Transverse colon (tissue), 4 donors: Measurements from ENCODE around the gene MYMK. TPM values are rescaled to one million over a fixed set of nuclear protein-coding genes. Genes with fewer than 3 reads are reported as not detected.
A peak's percentile ranks its signal among the peaks of the same experiment; 100 is the strongest.

Source experiments
- DNase-seq: peaks from one replicate; pipeline ENCODE4 v3.0.0-alpha.2; 2019
- H3K27ac ChIP-seq, 4 donors: fragments of 200-600 bp; sonication (generic); 2 replicates each; pipeline ENCODE4 v1.5.1; 2016 to 2018; ENCODE audit warnings: inconsistent platforms in 4 of 4
- H3K27me3 ChIP-seq: fragments of 200-600 bp; sonication (generic); 2 replicates; pipeline ENCODE4 v1.5.1; 2017; ENCODE audit warnings: inconsistent platforms
- H3K36me3 ChIP-seq, 4 donors: fragments of 200-600 bp; sonication (generic); 2 replicates each; pipeline ENCODE4 v1.5.1; 2017 to 2019; ENCODE audit warnings: inconsistent platforms in 4 of 4
- H3K4me1 ChIP-seq, 4 donors: fragments of 200-600 bp; sonication (generic); 2 replicates each; pipeline ENCODE4 v1.5.1; 2017 to 2020; ENCODE audit warnings: inconsistent platforms in 4 of 4
- H3K4me3 ChIP-seq, 4 donors: fragments of 200-600 bp; sonication (generic); 1 replicate in 1 of 4; 2 replicates in 3 of 4; pipeline versions ENCODE4 v1.5.1 to v1.6.1; 2017 to 2019; ENCODE audit warnings: inconsistent platforms in 4 of 4
- H3K9me3 ChIP-seq, 2 donors: fragments of 200-600 bp; sonication (generic); 2 replicates each; pipeline ENCODE4 v1.5.1; 2017 to 2019; ENCODE audit warnings: inconsistent platforms in 2 of 2
- EP300 ChIP-seq: sonication (generic); formaldehyde crosslinking; IDR thresholded peaks from one replicate; pipeline ENCODE4 v1.6.1; 2017; ENCODE audit warnings: antibody characterized with exemption, low read depth
- POLR2A ChIP-seq: fragments of 450-650 bp; IDR thresholded peaks from one replicate; pipeline ENCODE4 v1.6.1; 2016; ENCODE audit warnings: antibody characterized with exemption, mild to moderate bottlenecking, moderate library complexity
- POLR2AphosphoS5 ChIP-seq, 3 donors: sonication (generic); formaldehyde crosslinking; IDR thresholded peaks; one replicate each; pipeline ENCODE4 v1.6.1; 2016; ENCODE audit warnings: antibody characterized with exemption in 3 of 3
- WGBS, 2 donors: methylation state at CpG; one replicate each; pipeline ENCODE4 v1.1.5; 2018; ENCODE audit warnings: low coverage in 1 of 2; 5-methylcytosine and 5-hydroxymethylcytosine counted together
- in situ Hi-C, 4 donors: fragments of 200-750 bp; cut with MboI; loops; one replicate each; pipeline versions ENCODE4 v1.15.0 to v1.15.1; 2017; ENCODE audit warnings: low sequenced_read_pairs in 3 of 4, low pct_ligation_motif_present in 1 of 4, low pct_unique_long_range_greater_than_20kb in 1 of 4
- intact Hi-C: fragments of 100-400 bp; cut with DNase I; formaldehyde crosslinking; loops from one replicate; pipeline ENCODE4 v1.15.1; 2023; ENCODE audit warnings: low total_unique reads
- total RNA-seq, 4 donors: library from RNA; depleted of rRNA; stranded (reverse); fragments of >200 nt; gene quantifications; one replicate each; pipeline ENCODE4 v1.1.0, GENCODE V29; 2016
- TF ChIP-seq, protein P1 (sequence below), 5 experiments: fragments of 200-600 bp in 3 of 5; fragments of 450-650 bp in 2 of 5; sonication (generic) in 3 of 5; IDR thresholded peaks; 1 replicate in 2 of 5; 2 replicates in 3 of 5; pipeline ENCODE4 v1.5.1; 2016 to 2017; ENCODE audit warnings: antibody characterized with exemption in 5 of 5, inconsistent platforms in 3 of 5, mild to moderate bottlenecking in 2 of 5, moderate library complexity in 1 of 5

The MYMK gene
- total RNA-seq, 4 donors from 2014 or later, result not detected

DNA sequence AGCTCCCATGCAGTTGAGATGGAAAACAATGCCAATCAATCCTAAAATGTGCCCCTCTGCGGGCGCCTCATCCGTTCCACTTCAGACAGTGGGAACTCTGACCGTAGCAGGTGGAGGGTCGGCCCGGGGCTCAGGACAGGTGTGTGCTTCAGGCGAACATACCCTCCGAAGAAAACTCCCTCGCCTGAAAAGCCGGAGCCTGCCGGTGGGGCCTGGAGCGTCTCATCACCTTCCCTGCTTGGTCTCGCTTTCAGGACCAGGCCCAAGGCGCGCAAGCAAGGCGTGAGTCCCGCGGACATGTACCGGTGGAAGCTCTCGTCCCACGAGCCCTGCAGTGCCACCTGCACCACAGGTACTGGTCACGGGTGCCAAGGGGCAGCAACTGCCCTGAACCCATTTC, 36.2 kb upstream of the MYMK start:
- TF ChIP-seq, protein P1, sequence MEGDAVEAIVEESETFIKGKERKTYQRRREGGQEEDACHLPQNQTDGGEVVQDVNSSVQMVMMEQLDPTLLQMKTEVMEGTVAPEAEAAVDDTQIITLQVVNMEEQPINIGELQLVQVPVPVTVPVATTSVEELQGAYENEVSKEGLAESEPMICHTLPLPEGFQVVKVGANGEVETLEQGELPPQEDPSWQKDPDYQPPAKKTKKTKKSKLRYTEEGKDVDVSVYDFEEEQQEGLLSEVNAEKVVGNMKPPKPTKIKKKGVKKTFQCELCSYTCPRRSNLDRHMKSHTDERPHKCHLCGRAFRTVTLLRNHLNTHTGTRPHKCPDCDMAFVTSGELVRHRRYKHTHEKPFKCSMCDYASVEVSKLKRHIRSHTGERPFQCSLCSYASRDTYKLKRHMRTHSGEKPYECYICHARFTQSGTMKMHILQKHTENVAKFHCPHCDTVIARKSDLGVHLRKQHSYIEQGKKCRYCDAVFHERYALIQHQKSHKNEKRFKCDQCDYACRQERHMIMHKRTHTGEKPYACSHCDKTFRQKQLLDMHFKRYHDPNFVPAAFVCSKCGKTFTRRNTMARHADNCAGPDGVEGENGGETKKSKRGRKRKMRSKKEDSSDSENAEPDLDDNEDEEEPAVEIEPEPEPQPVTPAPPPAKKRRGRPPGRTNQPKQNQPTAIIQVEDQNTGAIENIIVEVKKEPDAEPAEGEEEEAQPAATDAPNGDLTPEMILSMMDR (IDR thresholded peaks at IDR 0.05), result no peak
- TF ChIP-seq EP300, result no peak
- Histone ChIP-seq H3K27me3 (no peaks in the 10 kb centered on the region), H3K27ac (no peak overlapping the region), H3K9me3 (no peaks in the 10 kb centered on the region), H3K36me3 (no peaks in the 10 kb centered on the region), H3K4me3 (no peak overlapping the region), H3K4me1 (peaks cover 7 to 27% (median 10%) of the 10 kb centered on the region in 4 donors)
- DNase-seq, result no peak
- WGBS, 2 donors, result 96% methylated on average over 22 of the region's 22 CpGs; no CpG with 5 or more reads in 1 of the 2 donors
- intact Hi-C loops (no loop called here), in situ Hi-C loops (no loop called here)

DNA sequence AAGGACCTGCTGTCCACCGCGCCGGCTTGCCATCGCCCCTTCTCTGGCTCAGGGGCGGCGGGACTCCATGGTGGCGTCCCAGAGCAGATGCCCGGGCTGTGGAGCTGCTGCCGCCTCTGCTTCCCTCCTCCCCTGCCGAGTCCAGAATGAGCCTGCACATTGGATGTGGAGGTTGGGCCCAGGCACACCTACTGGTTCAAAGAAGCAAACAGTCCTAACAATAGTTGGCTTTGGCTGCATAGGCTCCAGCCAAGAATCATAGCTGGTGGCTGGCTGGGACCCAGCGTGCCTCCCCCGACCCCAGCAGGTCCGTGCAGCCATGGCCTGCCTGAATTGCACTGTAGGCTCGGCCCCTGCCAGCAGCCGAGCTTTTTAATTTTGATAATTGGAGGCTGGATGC, 35.6 kb upstream of the MYMK start:
- WGBS, 2 donors, result 78% methylated on average over 15 of the region's 15 CpGs; no CpG with 5 or more reads in 1 of the 2 donors
- TF ChIP-seq POLR2AphosphoS5 (IDR thresholded peaks at IDR 0.05), result no peak
- no peak for TF ChIP-seq EP300
- TF ChIP-seq, protein P1 (IDR thresholded peaks at IDR 0.05), result no peak
- TF ChIP-seq POLR2A, result no peak
- DNase-seq, result no peak
- Histone ChIP-seq H3K27me3 (no peaks in the 10 kb centered on the region), H3K9me3 (no peaks in the 10 kb centered on the region), H3K4me3 (no peak overlapping the region), H3K36me3 (no peaks in the 10 kb centered on the region), H3K27ac (no peak overlapping the region), H3K4me1 (peaks cover 7 to 25% (median 10%) of the 10 kb centered on the region in 4 donors)
- intact Hi-C loops (no loop called here), in situ Hi-C loops (no loop called here)

DNA sequence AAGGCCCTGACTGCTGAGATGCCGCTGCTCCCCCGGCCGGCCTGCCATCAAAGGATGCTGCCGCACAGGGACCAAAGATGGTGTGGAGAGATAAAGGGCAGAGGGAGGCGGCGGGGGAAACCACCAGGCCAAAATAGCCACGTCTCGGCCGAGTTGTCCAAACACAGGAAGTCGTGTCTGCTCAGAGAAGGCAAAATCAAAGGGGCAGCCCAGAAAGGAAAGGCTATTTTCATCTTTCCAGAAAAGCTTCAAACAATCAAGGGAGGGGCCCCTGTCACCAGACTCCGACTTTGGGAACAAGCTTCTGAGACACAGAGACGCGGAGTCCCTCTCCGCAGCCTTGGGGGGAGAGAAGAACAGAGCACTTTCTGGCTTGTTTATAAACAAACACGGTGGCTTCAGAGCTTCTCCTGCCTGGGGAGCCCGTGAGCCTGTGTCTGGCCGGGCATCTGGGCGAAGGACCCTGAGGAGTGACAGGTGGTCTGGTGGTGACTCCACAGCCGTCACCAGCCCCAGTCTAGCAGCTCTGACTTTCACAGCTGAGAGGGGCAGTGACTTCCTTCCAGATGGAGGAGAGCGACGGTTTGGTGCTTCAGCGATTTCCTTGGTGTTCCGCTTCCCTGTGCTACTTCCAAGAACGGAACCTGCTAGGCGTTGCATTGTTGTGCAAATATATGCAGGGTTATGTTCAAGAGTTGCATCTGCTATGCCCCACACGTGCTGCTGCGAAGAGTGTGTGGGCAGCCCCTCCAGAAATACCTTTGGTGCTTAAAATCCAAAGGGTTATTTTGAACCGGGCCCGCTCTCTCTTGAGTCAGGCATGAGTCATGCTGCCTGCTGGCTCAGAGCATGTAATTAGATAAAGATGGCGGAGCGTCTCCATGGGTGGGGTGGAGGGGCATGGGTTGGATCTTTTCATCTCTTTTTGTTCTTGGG, 33.7 kb upstream of the MYMK start:
- Histone ChIP-seq H3K36me3 (no peaks in the 10 kb centered on the region), H3K4me1 (peaks cover 6 to 17% (median 9%) of the 10 kb centered on the region in 4 donors), H3K27ac (peak overlapping the region in 2 of 4 donors; percentile 46 to 57), H3K4me3 (no peak overlapping the region), H3K9me3 (no peaks in the 10 kb centered on the region), H3K27me3 (no peaks in the 10 kb centered on the region)
- no peak for DNase-seq
- WGBS, 2 donors, result 38 to 62% methylated on average over 3 to 30 of the region's 31 CpGs
- intact Hi-C loops (no loop called here), in situ Hi-C loops (no loop called here)
- no peak for TF ChIP-seq POLR2A

DNA sequence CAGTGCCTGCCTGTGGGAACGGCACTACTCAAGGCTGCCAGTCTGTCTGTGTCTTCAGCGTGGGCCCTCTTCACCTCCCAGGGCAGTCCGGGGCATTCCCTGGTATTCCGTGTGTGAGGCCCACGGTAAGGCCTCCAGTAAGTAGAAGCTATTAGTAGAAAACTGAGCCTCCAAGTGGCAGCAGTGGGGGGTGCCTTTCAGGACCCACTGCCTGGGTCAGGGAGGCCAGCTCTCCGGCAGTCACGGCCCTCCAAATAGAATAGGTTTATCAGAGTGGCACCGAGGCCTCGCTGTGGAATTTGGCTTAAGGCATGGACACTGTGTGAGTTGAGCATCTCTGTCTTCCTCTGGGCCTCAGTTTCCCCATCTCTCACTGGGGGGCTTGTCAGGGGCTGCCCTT, 32.8 kb upstream of the MYMK start:
- H3K27me3 ChIP-seq, result no peaks in the 10 kb centered on the region
- WGBS, 2 donors, result 93% methylated on average over 9 of the region's 9 CpGs; no CpG with 5 or more reads in 1 of the 2 donors
- in situ Hi-C loops, result no loop called here
- H3K36me3 ChIP-seq, result no peaks in the 10 kb centered on the region
- TF ChIP-seq, protein P1 (IDR thresholded peaks at IDR 0.05), result no peak
- TF ChIP-seq EP300 (no peak), POLR2A (no peak), POLR2AphosphoS5 (IDR thresholded peaks at IDR 0.05) (no peak)
- H3K4me1 ChIP-seq, result peaks cover 0 to 10% (median 3%) of the 10 kb centered on the region in 4 donors
- no peaks in the 10 kb centered on the region for H3K9me3 ChIP-seq
- H3K27ac ChIP-seq, result peak overlapping the region in 2 of 4 donors; percentile 46 to 57
- no peak for DNase-seq
- H3K4me3 ChIP-seq, result no peak overlapping the region
- intact Hi-C loops, result no loop called here
